NCI-H2227 treated with DMSO at 0.1 percent for 48 hours (cell line): ENCODE data around the gene TUBB1.

Source experiments
- DNase-seq: peaks from one replicate; lab custom pipeline; 2025; lab: John Stamatoyannopoulos, UW

The TUBB1 gene

GRCh38 chr20:58990651-58991445, 28.4 kb upstream of the TUBB1 start:
- no peak for DNase-seq

- no peak for DNase-seq
These were observed 27.5 kb upstream of the TUBB1 start for GRCh38 chr20:58991715-58992114.

- DNase-seq = no peak
These were observed 26.3 kb upstream of the TUBB1 start for GRCh38 chr20:58992911-58993310.

GRCh38 chr20:58993332-58994248, 25.6 kb upstream of the TUBB1 start:
- no peak for DNase-seq

GRCh38 chr20:58994390-58995159, 24.7 kb upstream of the TUBB1 start:
- no peak for DNase-seq

- no peak for DNase-seq
These were observed 23.6 kb upstream of the TUBB1 start for GRCh38 chr20:58995461-58996225.

GRCh38 chr20:58996226-58996611, 23.0 kb upstream of the TUBB1 start:
- no peak for DNase-seq

GRCh38 chr20:58997141-58997770, 22.0 kb upstream of the TUBB1 start:
- no peak for DNase-seq

- DNase-seq = no peak
These were observed 20.6 kb upstream of the TUBB1 start for GRCh38 chr20:58998656-58999055.

GRCh38 chr20:59000326-59000725, 18.9 kb upstream of the TUBB1 start:
- DNase-seq = no peak

- no peak for DNase-seq
These were observed 18.2 kb upstream of the TUBB1 start for GRCh38 chr20:59001068-59001448.

- DNase-seq = no peak
These were observed 17.6 kb upstream of the TUBB1 start for GRCh38 chr20:59001449-59002171.

- DNase-seq = no peak
These were observed 16.8 kb upstream of the TUBB1 start for GRCh38 chr20:59002388-59002787.

GRCh38 chr20:59002874-59003399, 16.3 kb upstream of the TUBB1 start:
- DNase-seq = no peak

GRCh38 chr20:59003836-59004492, 15.3 kb upstream of the TUBB1 start:
- no peak for DNase-seq

GRCh38 chr20:59004493-59004762, 14.8 kb upstream of the TUBB1 start:
- no peak for DNase-seq

GRCh38 chr20:59004763-59005522, 14.3 kb upstream of the TUBB1 start:
- DNase-seq = no peak

GRCh38 chr20:59005523-59006166, 13.6 kb upstream of the TUBB1 start:
- no peak for DNase-seq
